ENCODE measurements around the gene SORT1.

GRCh38 chr1:109293026-109293425 is 104.7 kb downstream of the SORT1 start:
- TF ChIP-seq CTCF (conservative IDR thresholded peaks at IDR 0.05), result no peak
- no peak for TF ChIP-seq ZFX (IDR thresholded peaks at IDR 0.05)

Measured in C4-2B (cell line).